SU-DHL-6 (cell line): ENCODE data around the gene RALGPS1.

ENCODE experiments used
- CTCF ChIP-seq: fragments of 200-600 bp; sonication (generic); IDR thresholded peaks from one replicate; pipeline ENCODE4 v1.5.1; 2017; ENCODE audit warnings: antibody characterized with exemption, mild to moderate bottlenecking, low read length, moderate library complexity; ENCODE audit not compliant: insufficient read depth, poor library complexity, severe bottlenecking
- EZH2phosphoT487 ChIP-seq: fragments of 200-600 bp; sonication (generic), shearing (Covaris generic); conservative IDR thresholded peaks from 2 replicates; pipeline ENCODE4 v1.6.1; 2018; ENCODE audit warnings: mild to moderate bottlenecking, antibody characterized with exemption, low read length, moderate library complexity, mixed read lengths

GRCh38 chr9:126971261-126971660 lies 56.7 kb downstream of the RALGPS1 start:
- TF ChIP-seq CTCF (no peak), EZH2phosphoT487 (no peak)
